Mesendoderm (in vitro differentiated cells): ENCODE data around the gene HS2ST1.

ENCODE experiments used
- DNase-seq: peaks from one replicate; pipeline ENCODE4 v3.0.0; 2013
- H2AK5ac ChIP-seq: 2 replicates; pipeline ENCODE4 v1.6.1; 2013; ENCODE audit warnings: low read length, inconsistent platforms
- H2BK120ac ChIP-seq: 2 replicates; pipeline ENCODE4 v1.6.1; 2013; ENCODE audit warnings: low read depth, mild to moderate bottlenecking, low read length, moderate library complexity, mixed read lengths
- H2BK15ac ChIP-seq: replicated peaks from 2 replicates; pipeline ENCODE4 v1.6.1; 2013; ENCODE audit warnings: low read depth, mild to moderate bottlenecking, moderate library complexity
- H2BK5ac ChIP-seq: 2 replicates; pipeline ENCODE4 v1.6.1; 2013; ENCODE audit warnings: low read length, inconsistent platforms
- H3K18ac ChIP-seq: 2 replicates; pipeline ENCODE4 v1.6.1; 2013; ENCODE audit warnings: mild to moderate bottlenecking, low read length, mixed read lengths
- H3K23ac ChIP-seq: one replicate; pipeline ENCODE4 v1.6.1; 2013; ENCODE audit warnings: low read length
- H3K27ac ChIP-seq: 2 replicates; pipeline ENCODE4 v1.5.1; 2013; ENCODE audit warnings: low read depth, mild to moderate bottlenecking, inconsistent platforms, low read length, moderate library complexity
- H3K27me3 ChIP-seq: 2 replicates; pipeline ENCODE4 v1.6.1; 2013; ENCODE audit warnings: low read length, control low read depth, mild to moderate bottlenecking, inconsistent platforms; ENCODE audit not compliant: insufficient read depth, poor library complexity
- H3K36me3 ChIP-seq: 2 replicates; pipeline ENCODE4 v1.6.1; 2013; ENCODE audit warnings: low read length, inconsistent platforms; ENCODE audit not compliant: control insufficient read depth, insufficient read depth
- H3K4ac ChIP-seq: one replicate; pipeline ENCODE4 v1.6.1; 2013; ENCODE audit warnings: low read depth, mild to moderate bottlenecking, low read length, moderate library complexity
- H3K4me1 ChIP-seq: 2 replicates; pipeline ENCODE4 v1.6.1; 2013; ENCODE audit warnings: low read depth, low read length, inconsistent platforms; ENCODE audit not compliant: control insufficient read depth
- H3K4me2 ChIP-seq: 2 replicates; pipeline ENCODE4 v1.6.1; 2013; ENCODE audit warnings: low read length
- H3K4me3 ChIP-seq: 2 replicates; pipeline ENCODE4 v1.5.1; 2013; ENCODE audit warnings: mild to moderate bottlenecking, low read length
- H3K56ac ChIP-seq: one replicate; pipeline ENCODE4 v1.6.1; 2013; ENCODE audit warnings: low read length
- H3K79me1 ChIP-seq: 2 replicates; pipeline ENCODE4 v1.6.1; 2013; ENCODE audit warnings: low read length, inconsistent platforms
- H3K79me2 ChIP-seq: 2 replicates; pipeline ENCODE4 v1.6.1; 2013; ENCODE audit warnings: mild to moderate bottlenecking, low read length; ENCODE audit not compliant: control insufficient read depth, insufficient read depth
- H3K9ac ChIP-seq: 2 replicates; pipeline ENCODE4 v1.6.1; 2013; ENCODE audit warnings: low read length, inconsistent platforms
- H4K5ac ChIP-seq: one replicate; pipeline ENCODE4 v1.6.1; 2013; ENCODE audit warnings: low read length
- H4K8ac ChIP-seq: one replicate; pipeline ENCODE4 v1.6.1; 2013; ENCODE audit warnings: low read depth, mild to moderate bottlenecking, control low read depth, low read length, moderate library complexity
- WGBS: extraction: QIAGEN DNeasy Blood & Tissue Kit; methylation state at CpG from one replicate; pipeline ENCODE4 v1.1.7; 2013; ENCODE audit warnings: low lambda C conversion rate, missing lambda C conversion rate; ENCODE audit not compliant: insufficient coverage; ENCODE audit errors: extremely low coverage; 5-methylcytosine and 5-hydroxymethylcytosine counted together

Gene HS2ST1

DNA sequence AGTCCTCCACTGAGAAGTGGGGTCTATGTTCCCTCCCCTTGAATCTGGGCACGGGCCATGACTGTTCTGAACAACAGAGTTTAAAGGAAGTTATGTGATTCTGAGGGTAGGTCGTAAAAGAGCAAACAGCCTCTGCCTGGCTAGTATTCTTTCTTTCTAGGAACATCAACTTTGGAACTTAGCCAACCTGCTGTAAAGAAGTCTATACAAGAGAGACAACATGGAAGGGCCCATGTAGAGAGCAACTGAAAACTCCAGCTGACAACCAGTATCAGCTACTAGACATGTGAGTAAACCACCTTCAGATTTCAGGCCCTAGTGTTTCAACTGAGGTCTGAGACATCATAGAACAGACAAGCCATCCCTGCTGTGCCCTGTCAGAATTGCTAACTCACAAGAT, 8.0 kb upstream of the HS2ST1 start:
- Histone ChIP-seq H2BK120ac (no peak overlapping the region), H4K8ac (no peak overlapping the region), H3K4me2 (no peak overlapping the region), H2BK15ac (no peak overlapping the region), H3K4me1 (no peaks in the 10 kb centered on the region), H3K9ac (no peak overlapping the region), H2BK5ac (no peak overlapping the region), H3K27ac (no peak overlapping the region), H3K36me3 (no peaks in the 10 kb centered on the region), H3K56ac (no peak overlapping the region), H3K4ac (no peak overlapping the region), H3K4me3 (no peak overlapping the region), H2AK5ac (no peak overlapping the region), H3K79me2 (peaks cover 66% of the 10 kb centered on the region), H3K79me1 (peaks cover 12% of the 10 kb centered on the region), H3K27me3 (no peaks in the 10 kb centered on the region), H3K23ac (no peak overlapping the region), H3K18ac (no peak overlapping the region), H4K5ac (no peak overlapping the region)
- no CpG with 5 or more reads among the region's 2 CpGs for WGBS
- no peak for DNase-seq

DNA sequence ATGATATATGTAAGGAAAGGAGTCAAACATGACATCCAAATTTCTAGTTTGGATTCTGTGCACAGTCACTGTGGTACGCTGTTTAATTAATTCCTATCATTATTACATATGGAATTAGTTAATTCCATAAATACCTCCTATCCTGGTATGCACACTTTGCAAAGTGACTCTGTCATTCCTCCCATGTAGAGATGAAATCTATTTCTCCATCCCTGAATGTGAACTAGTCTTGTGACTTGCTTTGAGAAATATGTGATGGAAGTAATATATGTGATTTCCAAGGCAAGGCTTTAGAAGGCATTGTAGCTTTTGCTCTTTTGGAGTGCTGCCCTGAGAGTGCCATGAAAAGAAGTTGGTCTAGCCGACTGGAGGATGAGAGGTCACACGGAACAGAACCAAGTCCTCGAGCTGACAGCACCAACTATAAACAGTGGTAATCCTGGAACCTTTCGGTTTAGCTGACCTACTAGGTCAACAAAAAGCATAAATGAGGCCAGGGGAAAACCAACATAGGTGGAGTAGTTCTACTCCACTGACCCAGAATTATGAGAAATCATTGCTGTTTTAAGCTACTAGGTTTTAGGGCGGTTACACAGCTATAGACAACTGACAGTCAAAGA, 2.0 kb upstream of the HS2ST1 start:
- Histone ChIP-seq H2BK120ac (no peak overlapping the region), H3K9ac (peak overlapping the region; percentile 99), H3K27ac (no peak overlapping the region), H2BK15ac (no peak overlapping the region), H2AK5ac (no peak overlapping the region), H3K27me3 (no peaks in the 10 kb centered on the region), H3K4me3 (no peak overlapping the region), H3K4me2 (peak overlapping the region; percentile 38), H3K4ac (no peak overlapping the region), H3K18ac (no peak overlapping the region), H3K23ac (no peak overlapping the region), H2BK5ac (no peak overlapping the region), H3K36me3 (no peaks in the 10 kb centered on the region), H3K4me1 (peaks cover 5% of the 10 kb centered on the region), H3K79me1 (peaks cover 15% of the 10 kb centered on the region), H4K8ac (no peak overlapping the region), H4K5ac (no peak overlapping the region), H3K56ac (peak overlapping the region; percentile 11), H3K79me2 (peaks cover 67% of the 10 kb centered on the region)
- WGBS, result no CpG with 5 or more reads among the region's 6 CpGs
- DNase-seq, result no peak

DNA sequence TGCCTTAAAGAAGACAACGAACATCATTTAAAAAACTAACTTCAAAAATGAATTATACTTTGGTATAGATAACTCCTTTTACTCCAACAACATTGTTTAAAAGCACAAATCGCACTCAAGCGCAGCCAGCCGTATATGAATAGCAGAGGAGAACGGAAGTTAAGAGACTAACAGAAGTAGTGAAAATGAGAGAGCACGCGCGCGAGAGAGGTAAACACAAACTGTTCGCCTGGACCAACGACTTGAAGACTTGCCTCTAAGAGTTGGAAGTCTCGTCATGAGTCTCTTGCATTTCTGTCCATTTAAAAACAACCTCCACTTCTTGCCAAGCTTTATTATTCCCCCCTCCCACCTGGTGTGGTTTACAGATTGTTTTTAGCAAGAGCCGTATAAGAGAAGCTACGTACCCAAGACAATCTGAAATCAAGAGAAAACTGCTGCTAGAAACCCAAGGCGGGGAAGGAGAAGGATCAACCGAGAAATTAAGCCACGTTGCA, 988 bp upstream of the HS2ST1 start:
- Histone ChIP-seq H2BK5ac (peak overlapping the region; percentile 66), H2BK15ac (no peak overlapping the region), H3K4me1 (peaks cover 5% of the 10 kb centered on the region), H4K5ac (peak overlapping the region; percentile 72), H3K56ac (peak overlapping the region; percentile 99), H4K8ac (no peak overlapping the region), H3K4me2 (peak overlapping the region; percentile 7), H3K36me3 (no peaks in the 10 kb centered on the region), H3K79me1 (peaks cover 14% of the 10 kb centered on the region), H2AK5ac (no peak overlapping the region), H3K79me2 (peaks cover 59% of the 10 kb centered on the region), H3K18ac (peak overlapping the region; percentile 62), H2BK120ac (no peak overlapping the region), H3K23ac (no peak overlapping the region), H3K9ac (peak overlapping the region; percentile 99), H3K4ac (peak overlapping the region; percentile 28), H3K27ac (peak overlapping the region; percentile 9), H3K4me3 (peak overlapping the region; percentile 97), H3K27me3 (no peaks in the 10 kb centered on the region)
- WGBS, result no CpG with 5 or more reads among the region's 17 CpGs
- no peak for DNase-seq

DNA sequence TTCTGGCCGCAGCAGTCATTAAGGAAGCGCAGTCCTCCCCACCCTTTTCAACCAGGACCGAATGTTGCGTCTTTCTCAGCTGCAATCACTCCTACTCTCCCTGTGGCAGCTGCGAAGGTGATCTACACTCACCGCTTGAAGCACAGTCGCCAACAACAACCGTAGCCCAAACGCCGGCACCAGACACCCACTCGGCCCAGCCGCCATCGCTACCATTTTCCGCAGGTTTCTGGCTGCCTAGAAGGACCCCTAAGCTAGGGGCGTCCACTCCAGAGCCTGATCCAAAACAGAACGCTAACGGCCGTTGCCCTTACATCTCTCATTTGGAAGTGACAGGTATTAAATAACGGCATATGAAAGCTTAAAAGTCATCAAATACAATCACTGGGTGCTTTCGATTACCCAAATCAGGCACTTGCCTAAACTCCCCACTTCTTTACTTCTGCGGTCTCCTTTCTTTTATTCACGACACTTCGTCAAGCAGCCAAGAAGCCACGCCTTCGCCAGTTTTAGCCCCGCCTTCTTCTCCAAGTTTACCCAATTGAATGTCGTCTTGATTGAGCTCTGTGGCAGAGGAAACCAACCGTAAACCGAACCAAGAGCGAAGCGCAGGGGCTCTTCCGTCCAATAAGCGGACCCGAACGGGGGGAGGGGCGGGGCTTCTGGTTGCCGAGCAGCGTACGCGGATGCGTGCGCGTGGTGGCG, 387 bp upstream of the HS2ST1 start, which contains the start of gene SELENOF:
TSS of gene SELENOF (minus strand) at position 231 of the 705 bp plus-strand sequence. CDS start at position 216, 15 bp downstream.
- H3K79me1 ChIP-seq, result peaks cover 14% of the 10 kb centered on the region
- peak within 1 kb of the TSS; percentile 99 for H3K56ac ChIP-seq
- H3K36me3 ChIP-seq, result no peaks in the 10 kb centered on the region
- DNase-seq, result peak; percentile 100
- no peak within 1 kb of the TSS for H3K23ac ChIP-seq
- peak within 1 kb of the TSS; percentile 99 for H3K18ac ChIP-seq
- H2BK15ac ChIP-seq, result peak within 1 kb of the TSS; percentile 42
- H3K27me3 ChIP-seq, result no peaks in the 10 kb centered on the region
- H2AK5ac ChIP-seq, result no peak within 1 kb of the TSS
- peak within 1 kb of the TSS; percentile 14 for H4K8ac ChIP-seq
- H3K9ac ChIP-seq, result peak within 1 kb of the TSS; percentile 99
- H3K27ac ChIP-seq, result peak within 1 kb of the TSS; percentile 99
- H3K4me2 ChIP-seq, result peak within 1 kb of the TSS; percentile 99
- peaks cover 55% of the 10 kb centered on the region for H3K79me2 ChIP-seq
- H3K4ac ChIP-seq, result peak within 1 kb of the TSS; percentile 36
- H2BK5ac ChIP-seq, result peak within 1 kb of the TSS; percentile 66
- H3K4me3 ChIP-seq, result peak within 1 kb of the TSS; percentile 97
- no CpG with 5 or more reads among the region's 44 CpGs for WGBS
- H3K4me1 ChIP-seq, result peaks cover 5% of the 10 kb centered on the region
- peak within 1 kb of the TSS; percentile 72 for H4K5ac ChIP-seq
- H2BK120ac ChIP-seq, result peak within 1 kb of the TSS; percentile 47

DNA sequence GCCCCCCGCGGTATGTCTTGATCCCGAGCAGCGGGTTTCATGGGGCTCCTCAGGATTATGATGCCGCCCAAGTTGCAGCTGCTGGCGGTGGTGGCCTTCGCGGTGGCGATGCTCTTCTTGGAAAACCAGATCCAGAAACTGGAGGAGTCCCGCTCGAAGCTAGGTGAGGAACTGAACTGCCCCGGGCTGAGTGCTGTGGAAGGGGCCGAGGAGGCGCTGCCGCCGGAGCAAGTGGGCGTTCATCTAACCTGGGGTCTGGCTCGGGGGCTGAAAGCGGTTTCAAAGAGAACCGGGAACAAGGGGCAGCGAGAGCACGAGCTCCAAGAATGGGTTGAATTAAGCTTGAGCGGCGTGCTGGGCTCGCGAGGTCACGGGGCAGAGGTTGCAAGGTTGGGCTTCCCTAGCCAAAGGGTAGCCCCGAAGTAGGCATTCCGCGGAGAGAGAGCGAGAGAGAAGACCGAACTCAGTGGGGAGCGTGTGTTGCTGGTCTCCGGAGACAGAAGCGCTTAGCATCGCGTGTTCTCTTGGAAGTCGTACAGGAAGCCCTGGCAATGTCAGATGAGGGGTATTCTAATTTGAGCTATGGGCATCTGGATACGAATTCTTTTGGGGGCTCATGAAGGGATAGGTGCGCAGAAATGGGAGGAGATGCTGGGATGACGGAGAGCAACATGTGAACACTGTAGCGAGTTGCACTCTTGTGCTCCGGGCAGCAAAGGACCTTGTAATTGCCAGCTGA, 732 bp downstream of the HS2ST1 start:
- Histone ChIP-seq H3K4me3 (peak overlapping the region; percentile 80), H3K4ac (peak overlapping the region; percentile 36), H2BK120ac (peak overlapping the region; percentile 47), H3K4me2 (peak overlapping the region; percentile 99), H3K79me2 (peaks cover 45% of the 10 kb centered on the region), H2BK5ac (peak overlapping the region; percentile 37), H3K4me1 (peaks cover 5% of the 10 kb centered on the region), H3K36me3 (no peaks in the 10 kb centered on the region), H3K23ac (no peak overlapping the region), H4K8ac (peak overlapping the region; percentile 14), H2AK5ac (no peak overlapping the region), H2BK15ac (peak overlapping the region; percentile 42), H3K27ac (peak overlapping the region; percentile 99), H3K79me1 (peaks cover 14% of the 10 kb centered on the region), H3K18ac (peak overlapping the region; percentile 99), H3K56ac (peak overlapping the region; percentile 93), H3K27me3 (no peaks in the 10 kb centered on the region), H3K9ac (peak overlapping the region; percentile 91), H4K5ac (no peak overlapping the region)
- DNase-seq, result peak; percentile 90
- WGBS, result no CpG with 5 or more reads among the region's 43 CpGs
